GM19193 (cell line): ENCODE results near the gene FRMD4A.

Experiments
- POLR2A ChIP-seq: IDR thresholded peaks from 4 replicates; pipeline ENCODE4 v1.6.1; 2011; ENCODE audit not compliant: insufficient read depth, insufficient read length; ENCODE audit errors: extremely low read depth

The FRMD4A gene

GRCh38 chr10:13717936-13718772, 612.6 kb downstream of the FRMD4A start:
- no peak for TF ChIP-seq POLR2A

- TF ChIP-seq POLR2A = no peak
Observed at GRCh38 chr10:13717571-13717935, 613.2 kb downstream of the FRMD4A start.

DNA sequence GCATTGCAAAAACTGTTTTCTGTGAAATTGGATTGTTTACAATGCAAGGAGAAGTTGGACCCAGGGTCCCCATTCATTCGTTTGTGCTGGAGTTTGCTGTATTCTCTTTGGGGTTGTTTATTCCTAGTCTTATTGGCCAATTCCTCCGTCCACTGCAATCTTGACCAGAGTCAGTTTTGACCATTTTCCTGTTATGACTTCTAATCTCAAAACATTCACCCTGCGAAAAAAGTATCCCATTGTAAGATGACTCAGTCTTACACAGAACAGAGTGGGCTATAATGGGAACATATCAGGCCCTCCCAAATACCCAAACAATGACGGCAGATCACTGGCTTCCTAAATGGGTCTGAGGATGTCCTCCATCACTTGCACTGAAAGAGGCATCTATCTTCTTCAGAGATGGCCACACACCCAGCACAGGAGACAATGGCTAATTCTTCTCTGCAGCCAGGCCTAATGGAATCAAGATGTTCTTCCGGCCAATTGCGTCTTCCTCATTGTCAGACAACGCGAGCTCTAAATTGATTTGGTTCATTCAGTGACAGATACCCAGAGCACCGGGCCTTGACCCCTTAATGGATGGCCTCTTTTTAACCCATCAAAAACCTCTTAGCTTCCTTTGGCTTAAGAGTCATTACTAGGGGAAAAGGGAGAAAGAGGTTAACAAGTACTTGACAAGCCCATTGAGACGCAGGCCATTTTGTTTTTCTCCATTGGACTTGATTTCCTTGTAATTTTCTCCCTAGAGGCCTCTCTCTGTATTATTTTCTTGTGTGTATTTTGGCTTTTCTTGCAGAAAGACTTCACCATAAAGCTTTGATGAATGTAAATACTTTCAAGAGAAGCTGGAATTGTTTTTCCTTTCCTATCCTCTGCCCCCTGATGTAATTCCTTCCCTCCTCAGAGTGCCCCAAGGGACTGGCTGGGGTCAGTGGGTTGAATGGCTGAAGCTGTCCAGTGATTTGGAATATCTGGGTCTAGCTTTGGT, 614.3 kb downstream of the FRMD4A start:
- no peak for TF ChIP-seq POLR2A

DNA sequence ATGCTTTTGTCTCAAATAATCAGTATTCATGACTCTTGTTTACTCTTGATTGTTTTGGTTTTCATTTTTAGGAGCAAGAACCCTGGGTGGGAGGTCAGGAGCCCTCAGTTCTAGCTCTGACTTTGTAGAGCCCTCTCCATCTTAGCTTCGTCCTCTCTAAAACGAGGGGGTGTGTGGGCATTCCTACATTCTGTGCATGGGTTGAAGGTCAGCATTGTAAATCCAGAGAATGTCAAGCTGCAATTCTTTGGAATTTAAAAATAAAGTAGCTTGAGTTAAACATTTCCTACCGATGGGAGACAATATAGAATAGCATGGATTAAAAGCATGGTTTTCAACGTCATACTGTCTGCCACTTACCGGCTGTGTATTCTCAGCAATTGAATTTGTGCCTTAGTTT, 615.6 kb downstream of the FRMD4A start:
- TF ChIP-seq POLR2A = no peak

DNA sequence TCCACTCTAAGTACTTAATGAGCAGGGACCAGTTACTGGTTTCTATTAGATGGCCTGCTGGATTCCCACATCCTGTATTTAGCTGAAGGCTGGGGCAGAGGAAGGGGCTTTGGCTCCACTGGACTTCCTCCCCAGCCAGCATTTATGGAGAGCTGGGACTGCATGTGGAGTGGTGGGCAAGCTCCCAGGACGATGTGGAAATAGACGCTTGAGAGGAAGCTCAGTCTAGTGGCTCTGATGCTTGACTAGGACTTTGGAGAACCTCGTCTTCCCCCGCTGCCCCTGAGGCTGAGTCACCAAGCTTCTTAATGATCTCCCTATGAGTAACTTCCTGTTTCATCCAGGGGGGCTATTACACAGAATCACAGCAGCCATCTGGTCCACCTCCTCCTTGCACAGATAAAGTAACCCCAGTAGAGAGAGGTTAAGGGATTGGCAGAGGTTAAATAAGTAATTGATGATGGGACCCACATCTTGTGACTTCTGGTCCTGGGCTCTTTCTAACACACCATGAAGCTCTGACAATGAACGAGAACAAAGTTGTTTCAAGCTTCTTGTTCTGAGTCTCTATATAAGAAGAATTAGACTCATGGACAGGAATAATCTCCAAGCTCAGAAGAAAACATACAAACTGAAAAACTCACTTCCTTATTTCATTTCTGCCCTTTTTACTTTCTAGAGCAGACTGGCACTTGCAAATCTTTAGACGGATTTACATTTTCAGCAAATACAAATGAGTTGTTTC, 617.7 kb downstream of the FRMD4A start:
- peak; percentile 37 for TF ChIP-seq POLR2A

DNA sequence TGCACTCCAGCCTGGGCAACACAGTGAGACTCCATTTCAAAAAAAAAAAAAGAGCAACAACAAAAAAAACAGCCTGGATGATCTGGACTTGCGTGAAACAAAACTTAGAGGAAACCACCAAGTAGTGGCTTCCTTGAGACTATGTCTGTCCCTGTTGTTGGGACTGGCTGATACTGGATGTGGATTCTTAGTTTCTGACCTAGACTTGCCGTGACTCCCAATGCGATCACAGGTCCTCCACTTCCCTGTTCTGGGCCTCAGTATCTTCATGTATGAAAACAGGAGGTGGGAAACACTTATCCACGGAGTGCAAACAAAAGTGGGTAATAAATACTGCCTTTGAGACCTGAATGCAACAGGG, 618.3 kb downstream of the FRMD4A start:
- no peak for TF ChIP-seq POLR2A

- no peak for TF ChIP-seq POLR2A
Observed at GRCh38 chr10:13711291-13711690, 619.4 kb downstream of the FRMD4A start.

DNA sequence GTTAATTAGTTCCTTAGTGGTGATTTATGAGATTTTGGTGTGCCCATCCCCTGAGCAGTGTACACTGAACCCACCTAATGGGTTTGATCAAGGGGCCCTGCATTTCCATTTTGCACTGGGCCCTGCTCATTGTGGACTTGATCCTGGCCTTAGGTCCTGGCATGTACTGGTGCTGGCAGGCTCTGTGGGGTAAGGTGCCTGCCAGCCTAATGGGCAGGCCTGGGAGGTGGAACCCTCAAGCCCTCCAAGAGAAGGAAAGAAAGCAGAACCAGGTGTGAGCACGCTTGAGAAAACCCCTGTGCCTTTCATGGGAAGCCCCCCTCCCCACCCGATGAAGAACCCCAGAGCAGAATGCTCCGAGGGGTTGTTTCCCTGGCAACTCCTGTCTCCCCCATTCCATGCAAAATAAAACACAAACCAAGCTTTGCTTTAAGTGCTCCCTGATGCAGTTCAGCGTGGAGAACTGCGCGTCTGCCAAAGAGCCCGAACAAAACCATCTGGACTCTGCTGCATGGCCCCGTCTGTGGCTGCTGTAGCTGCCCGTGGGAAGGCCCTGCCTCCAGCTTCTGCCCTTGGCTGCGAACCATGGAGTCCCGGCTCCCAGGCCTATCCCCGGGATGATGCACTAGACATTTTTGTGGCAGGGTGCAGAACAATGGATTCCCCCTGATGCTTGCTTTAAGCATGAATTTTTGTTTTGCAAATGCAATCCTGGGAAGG, 620.6 kb downstream of the FRMD4A start:
- TF ChIP-seq POLR2A = no peak

DNA sequence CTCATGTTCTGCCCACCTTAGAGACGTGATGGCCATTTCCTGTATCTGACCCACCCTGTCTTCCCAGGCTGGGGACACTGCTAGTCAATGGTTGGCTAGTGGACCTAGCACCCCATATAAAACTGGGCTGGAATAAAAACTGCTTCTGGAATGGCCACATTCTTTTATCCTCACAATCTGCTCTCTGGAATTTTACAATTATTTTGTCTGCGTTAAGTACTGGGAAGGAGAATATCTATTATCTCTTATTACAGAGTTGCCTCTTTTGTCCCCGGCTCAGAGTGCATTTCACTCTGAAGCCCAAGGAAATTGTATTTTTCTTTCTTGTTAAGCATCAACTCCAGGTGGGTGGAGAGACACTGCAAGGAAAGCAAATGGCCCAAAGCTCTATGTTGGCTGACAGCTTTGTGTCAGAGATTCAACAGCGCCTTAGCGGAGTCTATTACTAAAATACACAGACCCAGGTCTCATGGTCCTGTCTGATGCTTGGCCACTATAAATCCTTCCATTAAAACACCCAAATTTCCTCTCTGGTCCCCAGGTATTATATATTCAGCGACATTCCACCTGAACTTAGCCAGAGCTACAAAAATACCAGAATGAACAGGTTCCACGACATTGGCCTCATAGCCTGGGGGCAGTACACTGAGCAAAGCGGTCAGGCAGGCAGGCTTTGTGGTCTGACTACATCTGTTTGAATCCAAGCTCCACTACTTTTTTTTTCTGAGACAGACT, 622.3 kb downstream of the FRMD4A start:
- TF ChIP-seq POLR2A = no peak

DNA sequence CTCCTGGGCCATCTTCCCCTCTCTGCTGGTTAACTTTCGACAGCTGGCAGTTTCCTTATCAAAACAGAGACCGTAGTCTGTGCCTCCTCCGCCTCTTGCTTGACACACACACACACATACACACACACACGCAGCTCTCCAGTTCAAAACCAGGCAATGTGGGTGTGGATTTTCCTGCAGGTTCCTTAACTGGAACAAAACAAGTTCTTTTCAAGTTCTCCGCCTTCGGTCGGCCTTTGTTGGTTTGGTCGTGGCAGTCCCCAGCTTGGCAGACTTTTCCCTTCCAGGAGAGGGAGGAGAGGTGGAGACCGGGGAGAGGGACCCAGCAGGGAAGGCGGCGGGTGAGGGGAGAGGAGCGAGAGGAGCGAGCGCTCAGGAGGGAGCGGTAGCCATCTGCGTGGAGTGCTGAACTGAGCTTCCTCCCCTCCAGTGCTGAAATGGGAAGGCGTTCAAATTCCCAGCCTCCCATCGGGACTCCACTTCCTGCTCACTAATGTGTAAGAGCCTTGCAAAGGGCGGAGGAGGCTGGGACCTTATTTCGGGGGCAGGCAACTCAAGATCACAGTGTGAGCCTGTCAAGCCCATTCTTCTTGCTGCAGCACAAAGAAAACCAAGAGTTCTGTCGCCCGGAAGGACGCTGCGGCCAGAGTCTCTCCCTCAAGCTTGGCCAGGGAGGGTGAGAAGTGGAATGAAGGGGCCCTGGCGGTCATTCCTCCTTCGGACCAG, 623.4 kb downstream of the FRMD4A start:
- no peak for TF ChIP-seq POLR2A

GRCh38 chr10:13706604-13707003, 624.1 kb downstream of the FRMD4A start:
- TF ChIP-seq POLR2A = no peak

GRCh38 chr10:13706175-13706574, 624.5 kb downstream of the FRMD4A start:
- TF ChIP-seq POLR2A = no peak

DNA sequence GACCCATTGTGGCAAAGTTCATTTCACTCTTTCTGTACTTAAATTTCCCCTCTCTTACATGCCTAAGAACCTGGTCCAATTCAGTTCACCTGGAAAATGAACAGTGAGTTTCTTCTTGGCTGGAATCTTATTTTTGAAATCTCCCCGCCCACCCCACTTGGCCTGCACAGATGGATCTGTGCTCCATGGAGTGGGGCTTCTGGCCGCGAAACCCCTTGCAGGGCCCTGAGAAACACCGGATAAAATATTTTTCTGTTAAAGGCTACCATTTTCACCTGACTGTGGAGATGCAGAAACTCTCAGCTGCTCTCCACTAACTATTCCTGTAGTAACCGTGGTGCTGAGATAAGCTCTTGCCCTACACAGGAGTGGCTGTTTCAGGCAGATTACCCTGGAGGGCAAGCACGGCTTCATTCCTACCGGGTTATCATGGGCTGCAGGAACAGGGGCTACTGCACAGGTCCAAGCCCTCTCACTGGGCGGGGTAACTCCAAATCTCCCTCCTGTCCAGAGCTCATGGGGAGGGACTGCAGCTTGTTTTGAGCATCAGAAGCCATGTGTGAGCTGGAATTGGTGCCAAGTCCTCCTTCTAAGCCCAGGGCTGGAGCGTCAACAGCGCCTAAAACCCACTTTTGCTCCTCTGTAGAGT, 625.1 kb downstream of the FRMD4A start:
- no peak for TF ChIP-seq POLR2A

DNA sequence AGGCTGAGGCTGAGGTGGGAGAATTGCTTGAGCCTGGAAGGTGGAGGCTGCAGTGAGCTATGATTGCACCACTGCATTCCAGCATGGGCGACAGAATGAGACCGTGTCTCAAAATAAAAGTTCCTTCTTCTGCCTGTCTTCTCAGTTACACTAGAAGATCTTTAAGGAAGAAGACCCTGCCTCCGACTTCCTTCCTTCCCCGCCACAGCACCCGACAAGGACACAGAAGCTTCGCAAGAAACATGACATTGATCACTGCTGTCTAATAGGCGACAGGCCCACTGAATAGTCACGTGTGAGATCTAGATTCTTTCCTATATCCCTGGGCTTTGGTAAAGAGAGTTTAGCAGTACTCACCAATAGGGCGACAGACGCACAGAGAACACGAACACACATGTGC, 625.8 kb downstream of the FRMD4A start:
- TF ChIP-seq POLR2A = no peak
